Ovary (tissue), 9 donors: Measurements from ENCODE around the gene SRD5A1. TPM values are rescaled to one million over a fixed set of nuclear protein-coding genes. Genes with fewer than 3 reads are reported as not detected.

ENCODE experiments used
- DNase-seq, 5 donors: peaks; one replicate each; pipeline ENCODE4 v3.0.0-alpha.2; 2019 to 2020
- H3K27ac ChIP-seq, 2 donors: fragments of 200-600 bp; one replicate each; pipeline versions ENCODE4 v1.5.1 to v1.8.0; 2019 to 2022
- H3K27me3 ChIP-seq: fragments of 200-600 bp; one replicate; pipeline ENCODE4 v1.8.0; 2022
- H3K36me3 ChIP-seq: fragments of 200-600 bp; sonication (generic); one replicate; pipeline ENCODE4 v1.5.1; 2019
- H3K4me1 ChIP-seq: one replicate; pipeline ENCODE4 v1.8.1; 2013; ENCODE audit warnings: mild to moderate bottlenecking, moderate library complexity; ENCODE audit not compliant: insufficient read depth
- H3K4me3 ChIP-seq: fragments of 200-600 bp; sonication (generic); one replicate; pipeline ENCODE4 v1.5.1; 2017
- H3K9me3 ChIP-seq, 2 donors: fragments of 200-600 bp in 1 of 2; sonication (generic) in 1 of 2; one replicate each; pipeline versions ENCODE4 v1.5.1 to v1.8.1; 2013 to 2019; ENCODE audit warnings: mild to moderate bottlenecking in 1 of 2, moderate library complexity in 1 of 2
- EP300 ChIP-seq: sonication (generic); formaldehyde crosslinking; IDR thresholded peaks from one replicate; pipeline ENCODE4 v1.6.1; 2017; ENCODE audit warnings: antibody characterized with exemption
- POLR2A ChIP-seq: fragments of 450-650 bp; IDR thresholded peaks from one replicate; pipeline ENCODE4 v1.6.1; 2017; ENCODE audit warnings: antibody characterized with exemption, mild to moderate bottlenecking, moderate library complexity
- WGBS, 3 donors: extraction: QIAGEN DNeasy Blood & Tissue Kit in 1 of 3; methylation state at CpG; one replicate each; pipeline versions ENCODE4 v1.1.5 to v1.1.7; 2013 to 2017; 5-methylcytosine and 5-hydroxymethylcytosine counted together
- intact Hi-C, 4 donors: fragments of 100-400 bp; cut with DNase I; formaldehyde crosslinking; loops; one replicate each; pipeline versions ENCODE4 v1.11.0 to v1.15.1; 2022 to 2023
- polyA plus RNA-seq, 2 donors: library from polyadenylated mRNA; stranded (reverse); fragments of 200-250 nt in 1 of 2; fragments of 350-450 nt in 1 of 2; fragmentation: Illumina TruSeq in 1 of 2; extraction: RNeasy Lipid Tissue Mini Kit (QIAGEN cat#74804) in 1 of 2; gene quantifications; one replicate each; pipeline ENCODE4 v1.2.3, GENCODE V29; 2013 to 2014
- total RNA-seq, 7 donors: library from RNA; depleted of rRNA in 2 of 7; stranded (reverse); fragments of >200 nt in 2 of 7; fragmentation: NEBNext Ultra II Directional in 3 of 7; extraction: Animal tissue kit (Norgen Biotek cat#: 25700) in 3 of 7; gene quantifications; one replicate each; pipeline versions ENCODE4 v1.1.0 to v1.2.4, GENCODE V29; 2016 to 2023
- TF ChIP-seq, protein P1 (sequence below), 3 donors: fragments of 450-650 bp in 2 of 3; fragments of 200-600 bp in 1 of 3; IDR thresholded peaks; one replicate each; pipeline versions ENCODE4 v1.5.1 to v1.8.0; 2016 to 2022; ENCODE audit warnings: antibody characterized with exemption in 3 of 3, mild to moderate bottlenecking in 1 of 3
- donor health status: DM: no; HTN: no; CAD: no; lungs with moderate emphysema.
- donor health status: DM: no; HTN: no; CAD: no.
- donor health status: Bipolar disorder and iron deficiency.
- donor health status: DM: yes; HTN: yes; CAD: no.
- donor health status: DM: no; HTN: no; CAD: no.
- donor health status: DM: yes; HTN: yes; CAD: no.

The SRD5A1 gene
- total and polyA plus RNA-seq, 9 donors: 4.4 to 13.5 (median 9.4) TPM

GRCh38 chr5:6637022-6637421 is 3.8 kb downstream of the SRD5A1 start:
- no peak overlapping the region for H3K4me3 ChIP-seq
- TF ChIP-seq EP300: no peak
- TF ChIP-seq, protein P1, sequence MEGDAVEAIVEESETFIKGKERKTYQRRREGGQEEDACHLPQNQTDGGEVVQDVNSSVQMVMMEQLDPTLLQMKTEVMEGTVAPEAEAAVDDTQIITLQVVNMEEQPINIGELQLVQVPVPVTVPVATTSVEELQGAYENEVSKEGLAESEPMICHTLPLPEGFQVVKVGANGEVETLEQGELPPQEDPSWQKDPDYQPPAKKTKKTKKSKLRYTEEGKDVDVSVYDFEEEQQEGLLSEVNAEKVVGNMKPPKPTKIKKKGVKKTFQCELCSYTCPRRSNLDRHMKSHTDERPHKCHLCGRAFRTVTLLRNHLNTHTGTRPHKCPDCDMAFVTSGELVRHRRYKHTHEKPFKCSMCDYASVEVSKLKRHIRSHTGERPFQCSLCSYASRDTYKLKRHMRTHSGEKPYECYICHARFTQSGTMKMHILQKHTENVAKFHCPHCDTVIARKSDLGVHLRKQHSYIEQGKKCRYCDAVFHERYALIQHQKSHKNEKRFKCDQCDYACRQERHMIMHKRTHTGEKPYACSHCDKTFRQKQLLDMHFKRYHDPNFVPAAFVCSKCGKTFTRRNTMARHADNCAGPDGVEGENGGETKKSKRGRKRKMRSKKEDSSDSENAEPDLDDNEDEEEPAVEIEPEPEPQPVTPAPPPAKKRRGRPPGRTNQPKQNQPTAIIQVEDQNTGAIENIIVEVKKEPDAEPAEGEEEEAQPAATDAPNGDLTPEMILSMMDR (IDR thresholded peaks at IDR 0.05): no peak
- no peak for TF ChIP-seq POLR2A
- DNase-seq: no peak
- H3K36me3 ChIP-seq: no peaks in the 10 kb centered on the region
- no peaks in the 10 kb centered on the region for H3K9me3 ChIP-seq
- no peaks in the 10 kb centered on the region for H3K27me3 ChIP-seq
- intact Hi-C loops: loop anchor here in 3 of 4 donors (10.0 kb wide), 3 partner anchors 68 to 108 kb away; no protein-coding TSS in a partner anchor
- 77 to 84% (median 82%) methylated on average over 10 of the region's 10 CpGs for WGBS, 3 donors
- H3K4me1 ChIP-seq: no peaks in the 10 kb centered on the region
- no peak overlapping the region for H3K27ac ChIP-seq

GRCh38 chr5:6637590-6637989 is 4.3 kb downstream of the SRD5A1 start:
- H3K9me3 ChIP-seq: no peaks in the 10 kb centered on the region
- no peak overlapping the region for H3K27ac ChIP-seq
- H3K4me1 ChIP-seq: no peaks in the 10 kb centered on the region
- no peak for DNase-seq
- 66 to 78% (median 71%) methylated on average over 6 of the region's 6 CpGs for WGBS, 3 donors
- intact Hi-C loops: loop anchor here in 3 of 4 donors (10.0 kb wide), 3 partner anchors 67 to 107 kb away; no protein-coding TSS in a partner anchor
- H3K36me3 ChIP-seq: no peaks in the 10 kb centered on the region
- TF ChIP-seq EP300: no peak
- TF ChIP-seq, protein P1 (IDR thresholded peaks at IDR 0.05): no peak
- no peak for TF ChIP-seq POLR2A
- no peaks in the 10 kb centered on the region for H3K27me3 ChIP-seq
- H3K4me3 ChIP-seq: no peak overlapping the region

DNA sequence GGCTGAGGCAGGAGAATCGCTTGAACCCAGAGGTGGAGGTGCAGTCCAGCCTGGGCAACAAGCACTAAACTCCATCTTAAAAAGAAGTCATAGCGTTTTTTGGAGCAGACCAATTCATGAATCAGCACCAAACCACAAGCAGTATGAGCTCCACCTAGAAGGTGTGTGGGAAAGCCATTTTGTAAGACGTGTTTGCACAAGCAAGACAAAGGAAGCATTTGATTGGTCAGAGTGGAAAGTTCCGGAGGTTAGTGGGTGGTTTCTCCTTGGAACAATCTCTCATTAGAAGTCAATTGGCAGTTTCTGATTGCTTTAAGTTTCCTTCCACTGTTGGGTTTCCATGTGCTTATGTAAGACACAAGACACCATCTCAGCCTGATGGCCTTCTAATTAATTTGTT is 5.0 kb downstream of the SRD5A1 start:
- Histone ChIP-seq H3K4me1 (no peaks in the 10 kb centered on the region), H3K36me3 (no peaks in the 10 kb centered on the region), H3K4me3 (no peak overlapping the region), H3K9me3 (no peaks in the 10 kb centered on the region), H3K27me3 (no peaks in the 10 kb centered on the region), H3K27ac (no peak overlapping the region)
- intact Hi-C loops: loop anchor here in 3 of 4 donors (10.0 kb wide), 3 partner anchors 67 to 107 kb away; no protein-coding TSS in a partner anchor
- DNase-seq: no peak
- TF ChIP-seq POLR2A: no peak
- TF ChIP-seq EP300: no peak
- TF ChIP-seq, protein P1 (IDR thresholded peaks at IDR 0.05): no peak
- 85 to 93% (median 88%) methylated on average over 4 of the region's 4 CpGs for WGBS, 3 donors

- Histone ChIP-seq H3K27ac (no peak overlapping the region), H3K4me3 (no peak overlapping the region), H3K9me3 (no peaks in the 10 kb centered on the region), H3K4me1 (no peaks in the 10 kb centered on the region), H3K27me3 (no peaks in the 10 kb centered on the region), H3K36me3 (no peaks in the 10 kb centered on the region)
- intact Hi-C loops: no loop called here
- no peak for TF ChIP-seq POLR2A
- no peak for TF ChIP-seq EP300
- TF ChIP-seq, protein P1 (IDR thresholded peaks at IDR 0.05): no peak
- WGBS, 3 donors: 88 to 94% (median 91%) methylated on average over 1 of the region's 1 CpG
- DNase-seq: no peak
Observed at GRCh38 chr5:6642655-6643054, 9.4 kb downstream of the SRD5A1 start.
